Endometrial microvascular endothelial cells (primary cell): Measurements from ENCODE around the gene PEPD. TPM values are rescaled to one million over a fixed set of nuclear protein-coding genes. Genes with fewer than 3 reads are reported as not detected.

Experiments
- in situ Hi-C: cut with HindIII; loops from 2 replicates; pipeline ENCODE4 v1.10.0; 2017; ENCODE audit warnings: low sequenced_read_pairs, low pct_unique_long_range_greater_than_20kb; ENCODE audit errors: inconsistent ontology term
- total RNA-seq: library from RNA; depleted of rRNA; stranded (reverse); fragments of >200 nt; gene quantifications from one replicate; pipeline ENCODE4 v1.2.3, GENCODE V29; 2015; ENCODE audit errors: inconsistent ontology term

Gene PEPD
- total RNA-seq, 1 donor from 2014 or later, result 76.7 TPM

GRCh38 chr19:33386361-33386858, 135.2 kb downstream of the PEPD start:
- in situ Hi-C loops, result no loop called here

GRCh38 chr19:33385956-33386355, 135.6 kb downstream of the PEPD start:
- in situ Hi-C loops, result no loop called here

GRCh38 chr19:33384983-33385382, 136.6 kb downstream of the PEPD start:
- in situ Hi-C loops, result no loop called here

- in situ Hi-C loops, result no loop called here
These were observed 137.8 kb downstream of the PEPD start for GRCh38 chr19:33383720-33384292.

- in situ Hi-C loops, result no loop called here
These were observed 138.6 kb downstream of the PEPD start for GRCh38 chr19:33382982-33383381.

- in situ Hi-C loops, result no loop called here
These were observed 139.6 kb downstream of the PEPD start for GRCh38 chr19:33382006-33382405.

GRCh38 chr19:33381101-33381500, 140.5 kb downstream of the PEPD start:
- in situ Hi-C loops, result no loop called here

GRCh38 chr19:33379151-33379829, 142.3 kb downstream of the PEPD start:
- in situ Hi-C loops, result no loop called here

GRCh38 chr19:33377586-33378475, 143.8 kb downstream of the PEPD start:
- in situ Hi-C loops, result no loop called here

- in situ Hi-C loops, result no loop called here
These were observed 144.5 kb downstream of the PEPD start for GRCh38 chr19:33376941-33377557.

- in situ Hi-C loops, result no loop called here
These were observed 145.2 kb downstream of the PEPD start for GRCh38 chr19:33376423-33376822.

GRCh38 chr19:33375837-33376159, 145.8 kb downstream of the PEPD start:
- in situ Hi-C loops, result no loop called here

GRCh38 chr19:33375156-33375836, 146.3 kb downstream of the PEPD start:
- in situ Hi-C loops, result no loop called here

- in situ Hi-C loops, result no loop called here
These were observed 147.3 kb downstream of the PEPD start for GRCh38 chr19:33374236-33374714.

- in situ Hi-C loops, result no loop called here
These were observed 147.9 kb downstream of the PEPD start, which contains the start of gene CEBPG for GRCh38 chr19:33373453-33374235. CEBPG (plus strand) TSS chr19:33373709; CDS start chr19:33379240, 5,531 bp downstream.

GRCh38 chr19:33370783-33371182, 150.8 kb downstream of the PEPD start:
- in situ Hi-C loops, result no loop called here

GRCh38 chr19:33368074-33368864, 153.3 kb downstream of the PEPD start:
- in situ Hi-C loops, result no loop called here
